Spleen (tissue), 7 donors: Measurements from ENCODE around the gene MEX3B.

Experiments
- POLR2A ChIP-seq, 3 donors: fragments of 450-650 bp; IDR thresholded peaks; one replicate each; pipeline ENCODE4 v1.5.1; 2017; ENCODE audit warnings: antibody characterized with exemption in 3 of 3, mild to moderate bottlenecking in 1 of 3
- TF ChIP-seq, protein P1 (sequence below), 11 experiments: fragments of 200-600 bp in 7 of 11; fragments of 450-650 bp in 4 of 11; sonication (generic) in 4 of 11; IDR thresholded peaks in 8 of 11; conservative IDR thresholded peaks in 3 of 11; 1 replicate in 7 of 11; 2 replicates in 4 of 11; pipeline versions ENCODE4 v1.4.0 to v1.8.0; 2016 to 2021; ENCODE audit warnings: antibody characterized with exemption in 11 of 11, inconsistent platforms in 4 of 11, mild to moderate bottlenecking in 1 of 11
- donor health status: DM: no; HTN: no; CAD: no; lungs with moderate emphysema.
- donor health status: DM: no; HTN: no; CAD: no.
- donor health status: DM: no; HTN: no; CAD: no.

- TF ChIP-seq, protein P1, sequence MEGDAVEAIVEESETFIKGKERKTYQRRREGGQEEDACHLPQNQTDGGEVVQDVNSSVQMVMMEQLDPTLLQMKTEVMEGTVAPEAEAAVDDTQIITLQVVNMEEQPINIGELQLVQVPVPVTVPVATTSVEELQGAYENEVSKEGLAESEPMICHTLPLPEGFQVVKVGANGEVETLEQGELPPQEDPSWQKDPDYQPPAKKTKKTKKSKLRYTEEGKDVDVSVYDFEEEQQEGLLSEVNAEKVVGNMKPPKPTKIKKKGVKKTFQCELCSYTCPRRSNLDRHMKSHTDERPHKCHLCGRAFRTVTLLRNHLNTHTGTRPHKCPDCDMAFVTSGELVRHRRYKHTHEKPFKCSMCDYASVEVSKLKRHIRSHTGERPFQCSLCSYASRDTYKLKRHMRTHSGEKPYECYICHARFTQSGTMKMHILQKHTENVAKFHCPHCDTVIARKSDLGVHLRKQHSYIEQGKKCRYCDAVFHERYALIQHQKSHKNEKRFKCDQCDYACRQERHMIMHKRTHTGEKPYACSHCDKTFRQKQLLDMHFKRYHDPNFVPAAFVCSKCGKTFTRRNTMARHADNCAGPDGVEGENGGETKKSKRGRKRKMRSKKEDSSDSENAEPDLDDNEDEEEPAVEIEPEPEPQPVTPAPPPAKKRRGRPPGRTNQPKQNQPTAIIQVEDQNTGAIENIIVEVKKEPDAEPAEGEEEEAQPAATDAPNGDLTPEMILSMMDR (IDR thresholded peaks at IDR 0.05 in 8 of 11, conservative IDR thresholded peaks at IDR 0.05 in 3 of 11), result no peak
- TF ChIP-seq POLR2A (IDR thresholded peaks at IDR 0.05), result no peak
Measured at GRCh38 chr15:82020625-82021394, 25.0 kb downstream of the MEX3B start.
